ENCODE data around the gene NMRK1.

NMRK1 gene

GRCh38 chr9:75132244-75132643, 44.3 kb upstream of the NMRK1 start (continued):
- TF ChIP-seq ZNF76 (tag by site-specific recombination; IDR thresholded peaks at IDR 0.05; ENCODE audit: borderline replicate concordance, low read depth) (no peak), SCRT1 (tag by site-specific recombination; IDR thresholded peaks at IDR 0.05; ENCODE audit: borderline replicate concordance) (no peak), ZNF10 (tag by site-specific recombination; IDR thresholded peaks at IDR 0.05) (no peak), BCL11B (tag by site-specific recombination; IDR thresholded peaks at IDR 0.05; ENCODE audit: low read depth) (no peak), ZSCAN5A (tag by site-specific recombination; IDR thresholded peaks at IDR 0.05) (no peak), ZNF311 (tag by site-specific recombination; IDR thresholded peaks at IDR 0.05; ENCODE audit: borderline replicate concordance) (no peak), PRDM10 (tag by site-specific recombination; IDR thresholded peaks at IDR 0.05) (no peak), ZNF133 (tag by site-specific recombination; IDR thresholded peaks at IDR 0.05) (no peak), ZNF623 (tag by site-specific recombination; IDR thresholded peaks at IDR 0.05) (no peak)

GRCh38 chr9:75131700-75132099, 43.7 kb upstream of the NMRK1 start:
- H3K4me1 ChIP-seq (ENCODE audit: control insufficient read depth, insufficient read depth, low read length) = no peaks in the 10 kb centered on the region
- POLR2A ChIA-PET = no interaction called here
- no peak overlapping the region for H3K27ac ChIP-seq (ENCODE audit: extremely low read depth, low read depth, low read length)
- CTCF ChIA-PET = no interaction called here
- H3K36me3 ChIP-seq (ENCODE audit: control insufficient read depth in 2 of 2, insufficient read depth in 1 of 2, low read length in 2 of 2) = peaks cover 0 to 9% of the 10 kb centered on the region in 2 experiments; a peak in 1 of 3 replicates
- H3K4me3 ChIP-seq (ENCODE audit: low read depth, low read length) = no peak overlapping the region
- no peaks in the 10 kb centered on the region for H3K9me3 ChIP-seq (ENCODE audit: control insufficient read depth, insufficient read depth, low read depth, low read length)
- no peak for TF ChIP-seq ZIC2 (tag by site-specific recombination; IDR thresholded peaks at IDR 0.05)
- no peak for TF ChIP-seq PATZ1 (tag by site-specific recombination; IDR thresholded peaks at IDR 0.05)
- TF ChIP-seq ZNF114 (tag by site-specific recombination; IDR thresholded peaks at IDR 0.05) = no peak
- no peak for TF ChIP-seq ZNF600 (tag by site-specific recombination; IDR thresholded peaks at IDR 0.05)
- TF ChIP-seq ZEB2 (tag by site-specific recombination; IDR thresholded peaks at IDR 0.05) = no peak
- no peak for TF ChIP-seq ZNF777 (tag by site-specific recombination; IDR thresholded peaks at IDR 0.05; ENCODE audit: borderline replicate concordance)
- TF ChIP-seq ELK4 (IDR thresholded peaks at IDR 0.05; ENCODE audit: borderline replicate concordance, low read depth, low read length) = no peak
- TF ChIP-seq ZNF701 (tag by site-specific recombination; IDR thresholded peaks at IDR 0.05) = no peak
- no peak for TF ChIP-seq ZNF18 (tag by site-specific recombination; IDR thresholded peaks at IDR 0.05)

All from HEK293 (cell line).